OCI-LY7 (cell line): Measurements from ENCODE around the gene ASXL1. TPM values are rescaled to one million over a fixed set of nuclear protein-coding genes. Genes with fewer than 3 reads are reported as not detected.
"Not testable (repeated sequence)": the region's sequence is repeated elsewhere in the genome, so short reads cannot be mapped to it uniquely, and the experiment has no call there.

Experiments used
- BruUV-seq: library from RNA; stranded (reverse); fragments of 400-500 nt; replicated peaks from 2 replicates; lab custom pipeline; 2021; lab: Mats Ljungman, UMichigan
- CTCF ChIA-PET: fragments of 300-600 bp; sonication (Branson Sonifier 250); formaldehyde crosslinking; loops from one replicate; lab custom pipeline; 2022; ENCODE audit warnings: antibody characterized with exemption; ENCODE audit not compliant: unreplicated experiment; lab: Charles Lee
- POLR2A ChIA-PET: fragments of 300-600 bp; sonication (Branson Sonifier 250); formaldehyde crosslinking; loops from one replicate; lab custom pipeline; 2022; ENCODE audit warnings: antibody characterized with exemption; lab: Charles Lee
- DNase-seq: peaks from one replicate; pipeline ENCODE4 v3.0.0-alpha.2; 2015; ENCODE audit warnings: low spot score
- H2AFZ ChIP-seq: fragments of 200-600 bp; sonication (generic), shearing (Covaris generic); 2 replicates; pipeline ENCODE4 v1.6.1; 2014; ENCODE audit warnings: mild to moderate bottlenecking, antibody characterized with exemption, low read length, moderate library complexity
- H3K27ac ChIP-seq: fragments of 200-600 bp; sonication (generic); 2 replicates; pipeline ENCODE4 v1.5.1; 2014; ENCODE audit warnings: mixed run types, low read depth, mild to moderate bottlenecking, moderate library complexity, low read length, inconsistent platforms; ENCODE audit not compliant: poor library complexity, severe bottlenecking
- H3K36me3 ChIP-seq: fragments of 200-600 bp; sonication (generic); 2 replicates; pipeline ENCODE4 v1.6.1; 2014; ENCODE audit warnings: mild to moderate bottlenecking, antibody characterized with exemption, low read length, moderate library complexity, mixed read lengths; ENCODE audit not compliant: insufficient read depth
- H3K4me1 ChIP-seq: fragments of 200-600 bp; sonication (generic); 2 replicates; pipeline ENCODE4 v1.5.1; 2014; ENCODE audit warnings: mild to moderate bottlenecking, low read length; ENCODE audit not compliant: insufficient read depth, poor library complexity, severe bottlenecking
- H3K4me2 ChIP-seq: fragments of 200-600 bp; sonication (generic); 2 replicates; pipeline ENCODE4 v1.6.1; 2014; ENCODE audit warnings: mild to moderate bottlenecking, low read length
- H3K4me3 ChIP-seq: fragments of 200-600 bp; sonication (generic); 2 replicates; pipeline ENCODE4 v1.5.1; 2014; ENCODE audit warnings: mild to moderate bottlenecking, low read depth, low read length; ENCODE audit not compliant: poor library complexity, severe bottlenecking
- H3K79me2 ChIP-seq: fragments of 200-600 bp; sonication (generic); 2 replicates; pipeline ENCODE4 v1.6.1; 2016; ENCODE audit warnings: low read depth, mild to moderate bottlenecking, low read length, moderate library complexity, mixed read lengths; ENCODE audit not compliant: insufficient read depth
- H3K9me2 ChIP-seq: fragments of 200-600 bp; sonication (generic); 2 replicates; pipeline ENCODE4 v1.6.1; 2016; ENCODE audit warnings: mild to moderate bottlenecking, low read length, mixed read lengths; ENCODE audit not compliant: insufficient read depth
- H3K9me3 ChIP-seq: fragments of 200-600 bp; sonication (generic); 2 replicates; pipeline ENCODE4 v1.6.1; 2014; ENCODE audit warnings: mild to moderate bottlenecking, mixed run types, low read length, mixed read lengths
- H4K20me1 ChIP-seq: fragments of 200-600 bp; sonication (generic); 2 replicates; pipeline ENCODE4 v1.6.1; 2014; ENCODE audit warnings: mild to moderate bottlenecking, antibody characterized with exemption, low read length, moderate library complexity, mixed read lengths; ENCODE audit not compliant: insufficient read depth
- CTCF ChIP-seq: fragments of 200-600 bp; sonication (generic); conservative IDR thresholded peaks from 2 replicates; pipeline ENCODE4 v1.5.1; 2014; ENCODE audit warnings: mild to moderate bottlenecking, antibody characterized with exemption, low read length, moderate library complexity, mixed read lengths
- EZH2phosphoT487 ChIP-seq: fragments of 200-600 bp; sonication (generic); IDR thresholded peaks from 2 replicates; pipeline ENCODE4 v1.6.1; 2018; ENCODE audit warnings: low read depth, borderline replicate concordance, mild to moderate bottlenecking, mixed run types, antibody characterized with exemption, low read length, moderate library complexity, mixed read lengths
- intact Hi-C: fragments of 100-400 bp; cut with micrococcal nuclease; formaldehyde crosslinking; loops from one replicate; pipeline ENCODE4 v1.10.0; 2022; ENCODE audit not compliant: unreplicated experiment
- total RNA-seq, 2 experiments: library from RNA; depleted of rRNA in 1 of 2; stranded (reverse); fragments of >200 nt in 1 of 2; shearing (Covaris generic) in 1 of 2; gene quantifications; 2 replicates each; pipeline ENCODE4 v1.2.3, GENCODE V29; 2014 to 2022

Gene ASXL1
- total RNA-seq, 2 experiments from 2014 or later, result 84.7 to 122 TPM

GRCh38 chr20:32355417-32355841 lies 2.7 kb upstream of the ASXL1 start:
- intact Hi-C loops, result no loop called here
- Histone ChIP-seq H2AFZ (peak overlapping the region; percentile 70; the same call in 1 of the 2 replicates), H3K9me3 (no peaks in the 10 kb centered on the region), H3K27ac (peak overlapping the region; percentile 61), H3K4me2 (peak overlapping the region; percentile 65), H4K20me1 (peaks cover 13% of the 10 kb centered on the region), H3K9me2 (no peaks in the 10 kb centered on the region), H3K79me2 (peaks cover 27% of the 10 kb centered on the region), H3K36me3 (peaks cover 15% of the 10 kb centered on the region), H3K4me1 (peaks cover 64% of the 10 kb centered on the region), H3K4me3 (peak overlapping the region; percentile 1)
- ChIA-PET POLR2A (interaction anchor here (0.5 to 1.7 kb wide), 3 partner anchors 10 to 150 kb away, joined by 3 to 5 read pairs (median 4); no protein-coding TSS in a partner anchor), CTCF (no interaction called here)
- TF ChIP-seq CTCF (no peak), EZH2phosphoT487 (no peak)
- peak; percentile 55 for DNase-seq
- no TSS peak for BruUV-seq

GRCh38 chr20:32355907-32356621 lies 2.1 kb upstream of the ASXL1 start:
- Histone ChIP-seq H3K79me2 (peaks cover 33% of the 10 kb centered on the region), H4K20me1 (peaks cover 19% of the 10 kb centered on the region), H3K4me2 (peak overlapping the region; percentile 77), H3K36me3 (peaks cover 22% of the 10 kb centered on the region), H2AFZ (peak overlapping the region; percentile 70), H3K4me3 (peak overlapping the region; percentile 1), H3K27ac (peak overlapping the region; percentile 75), H3K4me1 (peaks cover 64% of the 10 kb centered on the region)
- intact Hi-C loops, H3K9me2 ChIP-seq, H3K9me3 ChIP-seq, CTCF ChIA-PET, DNase-seq, BruUV-seq: not testable (repeated sequence)
- POLR2A ChIA-PET, result interaction anchor here (1.0 to 1.7 kb wide), 2 partner anchors 11 to 151 kb away, joined by 4 to 5 read pairs; no protein-coding TSS in a partner anchor

GRCh38 chr20:32356622-32357374 lies 1.3 kb upstream of the ASXL1 start:
- intact Hi-C loops, result no loop called here
- Histone ChIP-seq H3K27ac (peak overlapping the region; percentile 75), H3K79me2 (peaks cover 40% of the 10 kb centered on the region), H4K20me1 (peaks cover 19% of the 10 kb centered on the region), H3K4me1 (peaks cover 61% of the 10 kb centered on the region), H3K36me3 (peaks cover 24% of the 10 kb centered on the region), H3K9me3 (no peaks in the 10 kb centered on the region), H3K9me2 (no peaks in the 10 kb centered on the region), H3K4me3 (peak overlapping the region; percentile 87), H3K4me2 (peak overlapping the region; percentile 77), H2AFZ (peak overlapping the region; percentile 43; the same call in 1 of the 2 replicates)
- POLR2A ChIA-PET, result interaction anchor here (0.6 to 1.8 kb wide), 5 partner anchors 11 to 151 kb away, joined by 3 to 6 read pairs (median 5); no protein-coding TSS in a partner anchor
- CTCF ChIA-PET, result no interaction called here
- no TSS peak for BruUV-seq
- TF ChIP-seq CTCF (no peak), EZH2phosphoT487 (no peak)
- DNase-seq, result no peak
